RWPE1 (cell line): ENCODE measurements around the gene NFX1.
A peak's percentile ranks its signal among the peaks of the same experiment; 100 is the strongest.

Experiments used
- CTCF ChIA-PET: fragments of 350-600 bp; sonication (Branson Sonifier 250); formaldehyde crosslinking; extraction: SDS; loops from one replicate; lab custom pipeline; 2021; lab: Yijun Ruan, JAX
- POLR2A ChIA-PET: fragments of 400-600 bp; formaldehyde crosslinking; extraction: SDS; loops from one replicate; lab custom pipeline; 2020; ENCODE audit warnings: antibody characterized with exemption; ENCODE audit not compliant: low non-redundant PET; lab: Yijun Ruan, JAX
- DNase-seq: peaks from one replicate; pipeline ENCODE4 v3.0.0; 2012; ENCODE audit warnings: low spot score
- H3K27ac ChIP-seq: fragments of 450-650 bp; 2 replicates; pipeline ENCODE4 v1.5.1; 2017
- CTCF ChIP-seq: fragments of 450-650 bp; conservative IDR thresholded peaks from 2 replicates; pipeline ENCODE4 v1.5.1; 2017; ENCODE audit warnings: low read depth, mild to moderate bottlenecking

NFX1 gene

GRCh38 chr9:33264473-33265177 lies 25.7 kb upstream of the NFX1 start, which contains the start of the genes BAG1 and CHMP5:
TSS of gene BAG1 (minus strand) at chr9:33264708.
TSS of gene CHMP5 (plus strand) at chr9:33265049. CDS start at chr9:33265079, 30 bp downstream.
- no peak for TF ChIP-seq CTCF
- POLR2A ChIA-PET: interaction anchor here (1.0 kb wide), 1 partner anchor 9 kb away, joined by 3 read pairs; no protein-coding TSS in a partner anchor
- CTCF ChIA-PET: interaction anchor here (1.7 kb wide), 1 partner anchor 22 kb away, joined by 6 read pairs; no protein-coding TSS in a partner anchor
- peak within 1 kb of the TSS; percentile 91 for H3K27ac ChIP-seq
- peak; percentile 100 for DNase-seq

DNA sequence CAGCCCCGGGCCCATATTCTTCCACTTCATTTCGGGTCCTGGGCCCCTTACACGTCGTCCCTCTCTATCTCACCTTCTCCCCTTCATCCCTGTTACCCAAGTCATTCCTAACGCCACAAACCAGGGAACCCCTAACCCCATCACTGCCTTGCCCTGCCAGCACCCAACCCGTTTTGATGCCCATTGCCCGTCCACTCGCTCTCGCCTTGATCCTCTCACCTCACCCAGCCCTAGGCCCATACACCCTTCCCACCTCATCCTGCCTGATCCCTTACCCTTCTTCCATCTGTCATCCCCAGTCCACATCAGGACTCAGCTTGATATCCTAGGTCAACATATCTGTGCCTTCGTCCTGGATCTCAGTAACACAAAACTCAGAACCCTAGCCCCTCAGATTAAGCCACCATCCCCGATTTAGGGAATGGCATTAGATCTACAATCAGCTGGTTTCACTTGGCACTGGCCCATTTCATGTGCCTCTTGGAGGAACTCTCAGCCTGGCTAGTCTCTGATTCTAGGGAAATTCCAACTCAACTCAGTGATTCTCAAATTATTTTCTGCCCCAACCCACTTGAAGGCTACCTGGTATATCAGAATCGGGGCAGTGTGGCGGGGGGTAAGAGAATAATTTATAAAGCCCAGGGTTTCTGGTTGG lies 25.0 kb upstream of the NFX1 start:
- ChIA-PET CTCF (no interaction called here), POLR2A (no interaction called here)
- H3K27ac ChIP-seq: peak overlapping the region; percentile 91
- TF ChIP-seq CTCF: no peak
- no peak for DNase-seq

- ChIA-PET CTCF (no interaction called here), POLR2A (interaction anchor here (0.5 kb wide), 1 partner anchor 71 kb away, joined by 4 read pairs; no protein-coding TSS in a partner anchor)
- no peak for DNase-seq
Observed at GRCh38 chr9:33267151-33267767, 23.1 kb upstream of the NFX1 start.

DNA sequence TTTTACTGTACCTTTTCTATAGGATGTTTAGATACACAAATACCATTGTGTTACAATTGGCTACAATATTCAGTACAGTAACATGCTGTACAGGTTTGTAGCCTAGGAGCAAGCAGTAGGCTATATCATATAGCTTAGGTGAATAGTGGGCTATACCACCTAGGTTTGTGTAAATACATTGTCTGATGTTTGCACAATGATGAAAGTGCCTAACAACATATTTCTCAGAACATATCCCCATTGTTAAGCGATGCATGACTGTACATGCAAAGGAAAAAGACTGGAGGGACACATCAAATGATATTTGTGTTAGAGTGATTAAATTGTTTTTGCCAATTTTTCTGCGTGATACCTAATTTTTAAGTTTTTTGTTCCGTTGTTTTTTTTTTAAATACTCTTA lies 20.2 kb upstream of the NFX1 start:
- CTCF ChIA-PET: interaction anchor here (0.6 kb wide), 1 partner anchor 9 kb away, joined by 3 read pairs; no protein-coding TSS in a partner anchor
- no peak for TF ChIP-seq CTCF
- no peak overlapping the region for H3K27ac ChIP-seq
- POLR2A ChIA-PET: no interaction called here
- DNase-seq: no peak

More at GRCh38 chr9:33267151-33267767, 23.1 kb upstream of the NFX1 start:
- no peak overlapping the region for H3K27ac ChIP-seq
- no peak for TF ChIP-seq CTCF

DNA sequence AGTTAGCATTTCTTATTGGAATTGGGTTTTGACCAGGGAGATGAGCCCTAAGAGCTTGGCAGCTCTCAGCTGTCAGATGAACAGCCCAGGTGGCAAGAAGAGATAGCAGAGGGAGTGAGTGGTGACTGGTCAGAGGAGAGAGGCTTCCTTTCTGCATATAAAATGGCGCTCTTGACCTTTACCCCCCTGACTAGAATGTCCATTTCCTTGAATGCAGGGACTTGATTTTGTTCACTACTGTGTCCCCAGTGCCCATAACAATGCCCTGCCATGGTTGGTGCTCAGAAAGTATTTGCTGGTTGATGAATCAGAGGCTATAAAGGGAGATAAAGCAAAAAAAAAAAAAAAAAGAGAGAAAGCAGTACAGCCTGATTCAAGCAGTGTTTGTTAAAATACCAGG lies 18.3 kb upstream of the NFX1 start:
- no peak overlapping the region for H3K27ac ChIP-seq
- ChIA-PET POLR2A (no interaction called here), CTCF (interaction anchor here (1.0 kb wide), 1 partner anchor 15 kb away, joined by 4 read pairs; no protein-coding TSS in a partner anchor)
- TF ChIP-seq CTCF: no peak
- no peak for DNase-seq
